ENCODE measurements around the gene SPTLC3. TPM values are rescaled to one million over a fixed set of nuclear protein-coding genes. Genes with fewer than 3 reads are reported as not detected.

The SPTLC3 gene
- total and polyA plus RNA-seq, 8 donors: 1.1 to 33.9 (median 2.1) TPM; not detected in 1

DNA sequence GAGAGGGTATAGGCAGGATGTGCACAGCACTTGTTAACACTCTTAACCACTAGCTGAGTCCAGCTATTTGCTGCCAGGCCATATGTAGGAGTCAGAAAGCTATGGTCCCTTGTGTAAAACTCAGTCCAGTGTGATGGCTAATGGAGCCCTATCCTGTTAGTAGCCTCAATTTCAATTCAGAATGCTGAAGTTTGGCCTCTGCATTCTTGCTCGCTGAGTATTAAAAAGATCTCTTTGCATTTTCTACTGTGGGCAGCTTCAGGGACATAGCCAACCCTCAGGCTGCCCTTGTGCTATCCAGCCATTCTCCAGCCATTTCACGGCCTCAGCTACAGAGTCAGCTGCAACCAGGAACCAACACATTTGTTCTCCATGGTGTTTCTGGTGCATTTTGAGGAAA lies 92.5 kb downstream of the SPTLC3 start:
- peaks cover 0 to 5% (median 0%) of the 10 kb centered on the region in 4 donors for H3K4me1 ChIP-seq
- no peak overlapping the region for H3K27ac ChIP-seq
- no peaks in the 10 kb centered on the region for H3K27me3 ChIP-seq
- DNase-seq: no peak
- 84 to 100% (median 88%) methylated on average over 2 of the region's 2 CpGs for WGBS, 5 donors
- no peaks in the 10 kb centered on the region for H3K36me3 ChIP-seq
- H3K9me3 ChIP-seq: no peaks in the 10 kb centered on the region
- H3K4me3 ChIP-seq: no peak overlapping the region
- TF ChIP-seq, protein P1, sequence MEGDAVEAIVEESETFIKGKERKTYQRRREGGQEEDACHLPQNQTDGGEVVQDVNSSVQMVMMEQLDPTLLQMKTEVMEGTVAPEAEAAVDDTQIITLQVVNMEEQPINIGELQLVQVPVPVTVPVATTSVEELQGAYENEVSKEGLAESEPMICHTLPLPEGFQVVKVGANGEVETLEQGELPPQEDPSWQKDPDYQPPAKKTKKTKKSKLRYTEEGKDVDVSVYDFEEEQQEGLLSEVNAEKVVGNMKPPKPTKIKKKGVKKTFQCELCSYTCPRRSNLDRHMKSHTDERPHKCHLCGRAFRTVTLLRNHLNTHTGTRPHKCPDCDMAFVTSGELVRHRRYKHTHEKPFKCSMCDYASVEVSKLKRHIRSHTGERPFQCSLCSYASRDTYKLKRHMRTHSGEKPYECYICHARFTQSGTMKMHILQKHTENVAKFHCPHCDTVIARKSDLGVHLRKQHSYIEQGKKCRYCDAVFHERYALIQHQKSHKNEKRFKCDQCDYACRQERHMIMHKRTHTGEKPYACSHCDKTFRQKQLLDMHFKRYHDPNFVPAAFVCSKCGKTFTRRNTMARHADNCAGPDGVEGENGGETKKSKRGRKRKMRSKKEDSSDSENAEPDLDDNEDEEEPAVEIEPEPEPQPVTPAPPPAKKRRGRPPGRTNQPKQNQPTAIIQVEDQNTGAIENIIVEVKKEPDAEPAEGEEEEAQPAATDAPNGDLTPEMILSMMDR (IDR thresholded peaks at IDR 0.05): no peak
- no peak for TF ChIP-seq POLR2AphosphoS5 (IDR thresholded peaks at IDR 0.05)
- TF ChIP-seq EP300 (IDR thresholded peaks at IDR 0.05): no peak
- TF ChIP-seq POLR2A (IDR thresholded peaks at IDR 0.05): no peak
- intact Hi-C loops (cut with DNase I; ENCODE audit: low total_unique reads): loop anchor here (5.0 to 10.0 kb wide), 2 partner anchors 136 to 179 kb away; no protein-coding TSS in a partner anchor

DNA sequence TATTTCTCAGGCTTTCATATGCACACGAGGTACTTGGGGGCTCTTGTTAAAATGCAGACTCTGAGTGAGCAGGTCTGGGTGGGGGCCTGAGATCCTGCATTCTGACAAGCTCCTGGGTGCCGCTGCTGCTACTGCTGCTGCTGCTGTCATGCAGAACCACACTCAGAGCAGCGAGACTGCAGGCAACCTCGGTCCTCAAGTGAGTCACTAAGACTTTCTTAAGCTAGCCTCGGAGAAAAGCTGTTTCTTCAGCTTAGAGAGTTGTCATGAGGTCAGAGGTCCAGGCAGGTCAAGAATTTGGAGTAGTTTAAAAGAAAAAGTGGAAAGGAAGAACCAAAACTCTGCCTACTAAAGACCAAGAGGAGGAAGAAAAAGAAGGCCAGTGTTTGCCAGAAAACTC lies 92.9 kb downstream of the SPTLC3 start:
- Histone ChIP-seq H3K36me3 (no peaks in the 10 kb centered on the region), H3K4me3 (no peak overlapping the region), H3K27ac (no peak overlapping the region), H3K4me1 (peaks cover 0 to 5% (median 0%) of the 10 kb centered on the region in 4 donors), H3K27me3 (no peaks in the 10 kb centered on the region), H3K9me3 (no peaks in the 10 kb centered on the region)
- DNase-seq: no peak
- intact Hi-C loops (cut with DNase I; ENCODE audit: low total_unique reads): loop anchor here (5.0 to 10.0 kb wide), 2 partner anchors 137 to 179 kb away; no protein-coding TSS in a partner anchor
- TF ChIP-seq POLR2AphosphoS5 (IDR thresholded peaks at IDR 0.05): no peak
- no peak for TF ChIP-seq EP300 (IDR thresholded peaks at IDR 0.05)
- TF ChIP-seq, protein P1 (IDR thresholded peaks at IDR 0.05): no peak
- no peak for TF ChIP-seq POLR2A (IDR thresholded peaks at IDR 0.05)
- WGBS, 5 donors: 53 to 72% (median 68%) methylated on average over 5 of the region's 5 CpGs

DNA sequence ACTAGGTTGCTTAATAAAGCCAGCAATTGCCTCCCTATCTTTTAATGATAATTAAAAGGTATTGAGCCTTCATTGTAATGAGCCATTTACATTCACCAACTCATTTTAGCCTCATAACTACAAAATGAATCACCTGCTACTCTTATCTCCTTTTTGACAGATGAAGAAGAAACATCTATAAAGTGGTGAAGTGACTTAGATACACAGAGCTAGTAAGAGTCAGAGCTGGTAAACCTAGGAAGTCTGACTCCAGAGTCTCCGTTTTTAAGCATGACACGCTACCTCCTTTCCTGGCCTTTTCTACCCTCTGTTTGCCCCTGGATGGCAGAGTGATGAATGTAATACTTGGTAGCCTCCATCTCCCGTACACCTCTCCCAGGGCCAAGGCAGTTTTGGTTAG lies 93.5 kb downstream of the SPTLC3 start:
- Histone ChIP-seq H3K27me3 (no peaks in the 10 kb centered on the region), H3K9me3 (no peaks in the 10 kb centered on the region), H3K4me1 (peaks cover 0 to 5% (median 0%) of the 10 kb centered on the region in 4 donors), H3K4me3 (no peak overlapping the region), H3K36me3 (no peaks in the 10 kb centered on the region), H3K27ac (no peak overlapping the region)
- no peak for DNase-seq
- intact Hi-C loops (cut with DNase I; ENCODE audit: low total_unique reads): loop anchor here (5.0 to 10.0 kb wide), 2 partner anchors 137 to 180 kb away; no protein-coding TSS in a partner anchor
- 78 to 91% (median 84%) methylated on average over 3 of the region's 3 CpGs for WGBS, 5 donors
- TF ChIP-seq, protein P1 (IDR thresholded peaks at IDR 0.05): no peak
- TF ChIP-seq POLR2AphosphoS5 (IDR thresholded peaks at IDR 0.05) (no peak), EP300 (IDR thresholded peaks at IDR 0.05) (no peak), POLR2A (IDR thresholded peaks at IDR 0.05) (no peak)

DNA sequence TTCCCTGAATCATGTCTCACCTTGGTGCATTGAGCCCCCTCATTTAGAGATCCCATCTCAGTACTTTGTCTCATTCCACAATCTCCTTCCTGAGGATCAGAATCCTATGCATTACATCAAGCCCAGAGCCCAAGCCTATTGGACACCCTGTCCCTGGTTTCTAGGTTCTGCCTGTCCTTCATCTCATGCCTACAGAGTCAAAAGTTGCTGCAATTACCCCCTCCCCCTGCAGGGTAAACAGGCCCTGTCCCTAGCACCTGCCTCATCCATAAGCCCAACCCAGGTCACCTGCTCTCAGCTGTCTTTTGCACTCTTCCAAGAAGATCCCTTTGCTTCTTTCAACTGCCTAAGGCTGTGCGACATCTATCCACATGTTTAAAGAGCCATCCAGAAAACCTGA lies 93.9 kb downstream of the SPTLC3 start:
- no peaks in the 10 kb centered on the region for H3K27me3 ChIP-seq
- H3K4me1 ChIP-seq: peaks cover 0 to 5% (median 0%) of the 10 kb centered on the region in 4 donors
- DNase-seq: no peak
- H3K36me3 ChIP-seq: no peaks in the 10 kb centered on the region
- intact Hi-C loops (cut with DNase I; ENCODE audit: low total_unique reads): loop anchor here (5.0 to 10.0 kb wide), 2 partner anchors 138 to 180 kb away; no protein-coding TSS in a partner anchor
- no peak overlapping the region for H3K27ac ChIP-seq
- WGBS, 5 donors: 89 to 100% (median 100%) methylated on average over 1 of the region's 1 CpG
- no peaks in the 10 kb centered on the region for H3K9me3 ChIP-seq
- TF ChIP-seq POLR2AphosphoS5 (IDR thresholded peaks at IDR 0.05) (no peak), POLR2A (IDR thresholded peaks at IDR 0.05) (no peak), EP300 (IDR thresholded peaks at IDR 0.05) (no peak)
- TF ChIP-seq, protein P1 (IDR thresholded peaks at IDR 0.05): no peak
- no peak overlapping the region for H3K4me3 ChIP-seq
